WTC11 (cell line): Measurements from ENCODE around the gene MCAT. TPM values are rescaled to one million over a fixed set of nuclear protein-coding genes. Genes with fewer than 3 reads are reported as not detected.

Experiments
- ATAC-seq: fragments of 200-7000 bp; cut with Tn5 transposase; 2 replicates; pipeline ENCODE4 v1.10.0; 2021; ENCODE audit warnings: mild to moderate bottlenecking, moderate library complexity
- CTCF ChIA-PET: fragments of 300-600 bp; sonication (Branson Sonifier 250); formaldehyde crosslinking; loops from one replicate; lab custom pipeline; 2021; ENCODE audit warnings: antibody characterized with exemption; lab: Charles Lee
- POLR2A ChIA-PET: fragments of 350-600 bp; sonication (Branson Sonifier 250); formaldehyde crosslinking; loops from one replicate; lab custom pipeline; 2021; ENCODE audit warnings: antibody characterized with exemption; lab: Charles Lee
- DNase-seq: peaks from one replicate; pipeline ENCODE4 v3.0.0; 2021; ENCODE audit warnings: low spot score
- H3K27ac Mint-ChIP-seq: 2 replicates; pipeline ENCODE4 v1.8.0; 2021; ENCODE audit warnings: mixed read lengths
- H3K27me3 Mint-ChIP-seq: 2 replicates; pipeline ENCODE4 v1.8.0; 2021; ENCODE audit warnings: low read depth, mild to moderate bottlenecking, moderate library complexity, mixed read lengths
- H3K36me3 Mint-ChIP-seq: 2 replicates; pipeline ENCODE4 v1.8.0; 2021; ENCODE audit warnings: mixed read lengths
- H3K4me1 Mint-ChIP-seq: 2 replicates; pipeline ENCODE4 v1.8.0; 2022; ENCODE audit warnings: mixed read lengths
- H3K4me3 Mint-ChIP-seq: 2 replicates; pipeline ENCODE4 v1.8.0; 2021; ENCODE audit warnings: mild to moderate bottlenecking, moderate library complexity, mixed read lengths
- H3K9me3 Mint-ChIP-seq: 2 replicates; pipeline ENCODE4 v1.8.0; 2021; ENCODE audit warnings: mixed read lengths
- ATF1 ChIP-seq: sonication (generic); formaldehyde crosslinking; IDR thresholded peaks from 2 replicates; pipeline ENCODE4 v1.8.1; 2023; ENCODE audit warnings: mild to moderate bottlenecking, moderate library complexity, missing genetic modification reagents
- CBFB ChIP-seq: sonication (generic); formaldehyde crosslinking; IDR thresholded peaks from 2 replicates; pipeline ENCODE4 v1.8.1; 2022; ENCODE audit warnings: mild to moderate bottlenecking, low read depth, missing genetic modification reagents
- KAT7 ChIP-seq: sonication (generic); formaldehyde crosslinking; IDR thresholded peaks from 2 replicates; pipeline ENCODE4 v1.8.1; 2023; ENCODE audit warnings: missing genetic modification reagents, mild to moderate bottlenecking, borderline replicate concordance
- NR2C2 ChIP-seq: sonication (generic); formaldehyde crosslinking; IDR thresholded peaks from 2 replicates; pipeline ENCODE4 v1.8.0; 2022; ENCODE audit warnings: mild to moderate bottlenecking, missing genetic modification reagents
- OVOL2 ChIP-seq: fragments of 250-450 bp; sonication (Bioruptor Pico); IDR thresholded peaks from 2 replicates; pipeline ENCODE4 v1.9.0; 2021; ENCODE audit warnings: mild to moderate bottlenecking, borderline replicate concordance
- RORB ChIP-seq: fragments of 250-450 bp; sonication (Bioruptor Pico); IDR thresholded peaks from 2 replicates; pipeline ENCODE4 v1.9.0; 2021; ENCODE audit warnings: mild to moderate bottlenecking
- SP1 ChIP-seq: sonication (generic); formaldehyde crosslinking; conservative IDR thresholded peaks from 2 replicates; pipeline ENCODE4 v1.8.1; 2022; ENCODE audit warnings: missing genetic modification reagents
- TEAD4 ChIP-seq: sonication (generic); formaldehyde crosslinking; IDR thresholded peaks from 2 replicates; pipeline ENCODE4 v1.8.0; 2022; ENCODE audit warnings: mild to moderate bottlenecking, missing genetic modification reagents
- ZBTB21 ChIP-seq: sonication (generic); formaldehyde crosslinking; IDR thresholded peaks from 2 replicates; pipeline ENCODE4 v1.8.1; 2023; ENCODE audit warnings: mild to moderate bottlenecking, missing genetic modification reagents, borderline replicate concordance
- ZNF263 ChIP-seq: sonication (generic); formaldehyde crosslinking; IDR thresholded peaks from 2 replicates; pipeline ENCODE4 v1.8.1; 2022; ENCODE audit warnings: low read depth, mild to moderate bottlenecking, moderate library complexity, missing genetic modification reagents
- ZNF317 ChIP-seq: sonication (generic); formaldehyde crosslinking; IDR thresholded peaks from 2 replicates; pipeline ENCODE4 v1.8.1; 2023; ENCODE audit warnings: low read depth, mild to moderate bottlenecking, moderate library complexity, missing genetic modification reagents, borderline replicate concordance
- ZNF396 ChIP-seq: fragments of 250-450 bp; sonication (Bioruptor Pico); IDR thresholded peaks from 2 replicates; pipeline ENCODE4 v1.8.0; 2021; ENCODE audit warnings: mild to moderate bottlenecking, moderate library complexity, borderline replicate concordance
- total RNA-seq: library from RNA; stranded (reverse); gene quantifications from 3 replicates; pipeline ENCODE4 v1.2.3, GENCODE V29; 2021
- TF ChIP-seq, protein P1 (sequence below): sonication (generic); formaldehyde crosslinking; IDR thresholded peaks from 2 replicates; pipeline ENCODE4 v1.8.0; 2022; ENCODE audit warnings: mild to moderate bottlenecking, missing genetic modification reagents
- TF ChIP-seq, protein P2 (sequence below): sonication (generic); formaldehyde crosslinking; conservative IDR thresholded peaks from 2 replicates; pipeline ENCODE4 v1.8.1; 2023; ENCODE audit warnings: mild to moderate bottlenecking, low read depth, missing genetic modification reagents, moderate library complexity
- TF ChIP-seq, protein P3 (sequence below): sonication (generic); formaldehyde crosslinking; IDR thresholded peaks from 2 replicates; pipeline ENCODE4 v1.8.1; 2022; ENCODE audit warnings: missing genetic modification reagents, borderline replicate concordance
- TF ChIP-seq, protein P4 (sequence below): sonication (generic); formaldehyde crosslinking; IDR thresholded peaks from 2 replicates; pipeline ENCODE4 v1.8.1; 2023; ENCODE audit warnings: mild to moderate bottlenecking, moderate library complexity, missing genetic modification reagents
- TF ChIP-seq, protein P5 (sequence below): sonication (generic); formaldehyde crosslinking; IDR thresholded peaks from 2 replicates; pipeline ENCODE4 v1.8.1; 2023; ENCODE audit warnings: mild to moderate bottlenecking, missing genetic modification reagents, moderate library complexity
- TF ChIP-seq, protein P6 (sequence below): fragments of 250-450 bp; sonication (Bioruptor Pico); IDR thresholded peaks from 2 replicates; pipeline ENCODE4 v1.9.0; 2021; ENCODE audit warnings: mild to moderate bottlenecking

MCAT gene
- total RNA-seq, 1 experiment from 2014 or later: 18.5 TPM

DNA sequence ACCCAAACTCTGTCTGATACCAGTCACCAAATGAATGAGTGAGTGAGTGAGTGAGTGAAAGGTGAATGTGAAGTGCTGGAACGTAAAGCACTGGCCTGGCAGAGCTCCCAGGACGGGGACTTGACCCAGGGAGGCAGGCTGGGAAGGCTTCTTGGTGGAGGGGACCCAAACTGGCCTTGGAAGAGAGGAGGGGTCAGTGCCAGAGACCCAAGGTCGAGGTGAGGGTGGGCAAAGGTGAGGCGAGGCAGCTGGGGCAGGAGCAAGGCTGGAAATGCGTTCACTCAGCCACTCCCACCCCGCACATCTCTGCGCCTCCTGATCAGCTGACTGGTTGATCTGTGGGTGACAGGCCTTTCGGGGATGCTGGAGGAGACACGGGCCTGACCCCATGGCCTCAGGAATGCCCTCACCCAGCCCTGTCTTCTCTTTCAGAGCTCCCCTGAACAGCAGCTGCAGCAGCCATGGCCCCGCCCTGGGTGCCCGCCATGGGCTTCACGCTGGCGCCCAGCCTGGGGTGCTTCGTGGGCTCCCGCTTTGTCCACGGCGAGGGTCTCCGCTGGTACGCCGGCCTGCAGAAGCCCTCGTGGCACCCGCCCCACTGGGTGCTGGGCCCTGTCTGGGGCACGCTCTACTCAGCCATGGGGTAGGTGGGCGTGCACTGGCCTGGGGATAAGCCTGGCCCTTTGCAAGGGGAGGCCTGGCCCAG is 15.7 kb upstream of the MCAT start (continued):
- TF ChIP-seq, protein P1, sequence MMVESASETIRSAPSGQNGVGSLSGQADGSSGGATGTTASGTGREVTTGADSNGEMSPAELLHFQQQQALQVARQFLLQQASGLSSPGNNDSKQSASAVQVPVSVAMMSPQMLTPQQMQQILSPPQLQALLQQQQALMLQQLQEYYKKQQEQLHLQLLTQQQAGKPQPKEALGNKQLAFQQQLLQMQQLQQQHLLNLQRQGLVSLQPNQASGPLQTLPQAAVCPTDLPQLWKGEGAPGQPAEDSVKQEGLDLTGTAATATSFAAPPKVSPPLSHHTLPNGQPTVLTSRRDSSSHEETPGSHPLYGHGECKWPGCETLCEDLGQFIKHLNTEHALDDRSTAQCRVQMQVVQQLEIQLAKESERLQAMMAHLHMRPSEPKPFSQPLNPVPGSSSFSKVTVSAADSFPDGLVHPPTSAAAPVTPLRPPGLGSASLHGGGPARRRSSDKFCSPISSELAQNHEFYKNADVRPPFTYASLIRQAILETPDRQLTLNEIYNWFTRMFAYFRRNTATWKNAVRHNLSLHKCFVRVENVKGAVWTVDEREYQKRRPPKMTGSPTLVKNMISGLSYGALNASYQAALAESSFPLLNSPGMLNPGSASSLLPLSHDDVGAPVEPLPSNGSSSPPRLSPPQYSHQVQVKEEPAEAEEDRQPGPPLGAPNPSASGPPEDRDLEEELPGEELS (CRISPR knock-in tag): no peak
- TF ChIP-seq ZBTB21 (CRISPR knock-in tag) (no peak), ATF1 (CRISPR knock-in tag) (no peak), KAT7 (CRISPR knock-in tag) (no peak), RORB (no peak)
- TF ChIP-seq, protein P2, sequence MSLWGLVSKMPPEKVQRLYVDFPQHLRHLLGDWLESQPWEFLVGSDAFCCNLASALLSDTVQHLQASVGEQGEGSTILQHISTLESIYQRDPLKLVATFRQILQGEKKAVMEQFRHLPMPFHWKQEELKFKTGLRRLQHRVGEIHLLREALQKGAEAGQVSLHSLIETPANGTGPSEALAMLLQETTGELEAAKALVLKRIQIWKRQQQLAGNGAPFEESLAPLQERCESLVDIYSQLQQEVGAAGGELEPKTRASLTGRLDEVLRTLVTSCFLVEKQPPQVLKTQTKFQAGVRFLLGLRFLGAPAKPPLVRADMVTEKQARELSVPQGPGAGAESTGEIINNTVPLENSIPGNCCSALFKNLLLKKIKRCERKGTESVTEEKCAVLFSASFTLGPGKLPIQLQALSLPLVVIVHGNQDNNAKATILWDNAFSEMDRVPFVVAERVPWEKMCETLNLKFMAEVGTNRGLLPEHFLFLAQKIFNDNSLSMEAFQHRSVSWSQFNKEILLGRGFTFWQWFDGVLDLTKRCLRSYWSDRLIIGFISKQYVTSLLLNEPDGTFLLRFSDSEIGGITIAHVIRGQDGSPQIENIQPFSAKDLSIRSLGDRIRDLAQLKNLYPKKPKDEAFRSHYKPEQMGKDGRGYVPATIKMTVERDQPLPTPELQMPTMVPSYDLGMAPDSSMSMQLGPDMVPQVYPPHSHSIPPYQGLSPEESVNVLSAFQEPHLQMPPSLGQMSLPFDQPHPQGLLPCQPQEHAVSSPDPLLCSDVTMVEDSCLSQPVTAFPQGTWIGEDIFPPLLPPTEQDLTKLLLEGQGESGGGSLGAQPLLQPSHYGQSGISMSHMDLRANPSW (CRISPR knock-in tag): no peak
- TF ChIP-seq, protein P3, sequence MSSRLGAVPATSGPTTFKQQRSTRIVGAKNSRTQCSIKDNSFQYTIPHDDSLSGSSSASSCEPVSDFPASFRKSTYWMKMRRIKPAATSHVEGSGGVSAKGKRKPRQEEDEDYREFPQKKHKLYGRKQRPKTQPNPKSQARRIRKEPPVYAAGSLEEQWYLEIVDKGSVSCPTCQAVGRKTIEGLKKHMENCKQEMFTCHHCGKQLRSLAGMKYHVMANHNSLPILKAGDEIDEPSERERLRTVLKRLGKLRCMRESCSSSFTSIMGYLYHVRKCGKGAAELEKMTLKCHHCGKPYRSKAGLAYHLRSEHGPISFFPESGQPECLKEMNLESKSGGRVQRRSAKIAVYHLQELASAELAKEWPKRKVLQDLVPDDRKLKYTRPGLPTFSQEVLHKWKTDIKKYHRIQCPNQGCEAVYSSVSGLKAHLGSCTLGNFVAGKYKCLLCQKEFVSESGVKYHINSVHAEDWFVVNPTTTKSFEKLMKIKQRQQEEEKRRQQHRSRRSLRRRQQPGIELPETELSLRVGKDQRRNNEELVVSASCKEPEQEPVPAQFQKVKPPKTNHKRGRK (CRISPR knock-in tag): no peak
- TF ChIP-seq, protein P4, sequence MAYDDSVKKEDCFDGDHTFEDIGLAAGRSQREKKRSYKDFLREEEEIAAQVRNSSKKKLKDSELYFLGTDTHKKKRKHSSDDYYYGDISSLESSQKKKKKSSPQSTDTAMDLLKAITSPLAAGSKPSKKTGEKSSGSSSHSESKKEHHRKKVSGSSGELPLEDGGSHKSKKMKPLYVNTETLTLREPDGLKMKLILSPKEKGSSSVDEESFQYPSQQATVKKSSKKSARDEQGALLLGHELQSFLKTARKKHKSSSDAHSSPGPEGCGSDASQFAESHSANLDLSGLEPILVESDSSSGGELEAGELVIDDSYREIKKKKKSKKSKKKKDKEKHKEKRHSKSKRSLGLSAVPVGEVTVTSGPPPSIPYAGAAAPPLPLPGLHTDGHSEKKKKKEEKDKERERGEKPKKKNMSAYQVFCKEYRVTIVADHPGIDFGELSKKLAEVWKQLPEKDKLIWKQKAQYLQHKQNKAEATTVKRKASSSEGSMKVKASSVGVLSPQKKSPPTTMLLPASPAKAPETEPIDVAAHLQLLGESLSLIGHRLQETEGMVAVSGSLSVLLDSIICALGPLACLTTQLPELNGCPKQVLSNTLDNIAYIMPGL: no peak
- TF ChIP-seq, protein P5, sequence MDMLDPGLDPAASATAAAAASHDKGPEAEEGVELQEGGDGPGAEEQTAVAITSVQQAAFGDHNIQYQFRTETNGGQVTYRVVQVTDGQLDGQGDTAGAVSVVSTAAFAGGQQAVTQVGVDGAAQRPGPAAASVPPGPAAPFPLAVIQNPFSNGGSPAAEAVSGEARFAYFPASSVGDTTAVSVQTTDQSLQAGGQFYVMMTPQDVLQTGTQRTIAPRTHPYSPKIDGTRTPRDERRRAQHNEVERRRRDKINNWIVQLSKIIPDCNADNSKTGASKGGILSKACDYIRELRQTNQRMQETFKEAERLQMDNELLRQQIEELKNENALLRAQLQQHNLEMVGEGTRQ (CRISPR knock-in tag): no peak

DNA sequence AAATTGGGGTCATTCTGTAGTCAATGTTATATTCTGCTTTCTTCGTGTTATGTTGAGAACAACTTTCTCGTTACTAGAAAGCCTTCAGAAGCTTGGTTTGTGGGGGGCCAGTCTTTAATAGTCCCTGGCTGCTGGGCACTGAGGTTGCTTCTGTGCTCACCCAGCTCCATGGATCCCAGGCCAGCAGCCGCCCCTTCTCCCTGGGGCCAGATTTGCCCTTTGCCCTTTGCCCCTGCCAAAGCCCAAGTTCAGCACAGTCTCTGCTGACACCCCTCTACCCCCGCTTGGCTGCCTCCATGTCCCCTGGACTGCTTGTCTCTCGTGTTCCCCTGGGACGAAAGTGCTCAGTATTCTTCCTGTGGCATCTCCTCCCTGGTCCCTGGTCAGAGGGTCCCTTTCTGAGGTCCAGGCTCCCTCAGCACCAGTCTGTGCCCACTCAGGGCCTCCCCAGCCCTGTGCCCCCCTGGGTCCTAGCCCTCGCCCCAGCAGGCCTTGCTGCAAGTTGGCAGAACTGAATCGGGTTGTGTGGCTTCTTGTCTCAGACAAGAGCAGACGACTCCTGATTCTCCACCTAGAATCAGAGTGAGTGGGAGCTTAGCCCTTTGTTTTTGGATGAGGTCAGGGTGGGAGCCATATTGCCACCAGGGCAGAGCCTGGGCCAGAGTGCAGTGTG is 14.8 kb upstream of the MCAT start:
- POLR2A ChIA-PET: interaction anchor here (0.8 kb wide), 1 partner anchor 37 kb away, joined by 3 read pairs; no protein-coding TSS in a partner anchor
- peaks cover 1% of the 10 kb centered on the region for H3K4me1 Mint-ChIP-seq
- H3K4me3 Mint-ChIP-seq: no peak overlapping the region
- H3K27ac Mint-ChIP-seq: peak overlapping the region; percentile 87; the same call in 1 of the 2 replicates
- no peaks in the 10 kb centered on the region for H3K9me3 Mint-ChIP-seq
- ATAC-seq: no peak
- H3K36me3 Mint-ChIP-seq: no peaks in the 10 kb centered on the region
- no peak for DNase-seq
- H3K27me3 Mint-ChIP-seq: peaks cover 1% of the 10 kb centered on the region; the same call in 1 of the 2 replicates
- CTCF ChIA-PET: interaction anchor here (1.0 to 2.1 kb wide), 2 partner anchors 29 to 70 kb away, joined by 3 to 6 read pairs; partner anchors contain the start of gene TTLL12
- TF ChIP-seq ZNF396 (CRISPR knock-in tag) (no peak), ZNF263 (CRISPR knock-in tag) (no peak), TEAD4 (CRISPR knock-in tag) (no peak), ZNF317 (CRISPR knock-in tag) (no peak), CBFB (CRISPR knock-in tag) (no peak), SP1 (CRISPR knock-in tag) (no peak), NR2C2 (CRISPR knock-in tag) (no peak), OVOL2 (no peak)
- TF ChIP-seq, protein P6, sequence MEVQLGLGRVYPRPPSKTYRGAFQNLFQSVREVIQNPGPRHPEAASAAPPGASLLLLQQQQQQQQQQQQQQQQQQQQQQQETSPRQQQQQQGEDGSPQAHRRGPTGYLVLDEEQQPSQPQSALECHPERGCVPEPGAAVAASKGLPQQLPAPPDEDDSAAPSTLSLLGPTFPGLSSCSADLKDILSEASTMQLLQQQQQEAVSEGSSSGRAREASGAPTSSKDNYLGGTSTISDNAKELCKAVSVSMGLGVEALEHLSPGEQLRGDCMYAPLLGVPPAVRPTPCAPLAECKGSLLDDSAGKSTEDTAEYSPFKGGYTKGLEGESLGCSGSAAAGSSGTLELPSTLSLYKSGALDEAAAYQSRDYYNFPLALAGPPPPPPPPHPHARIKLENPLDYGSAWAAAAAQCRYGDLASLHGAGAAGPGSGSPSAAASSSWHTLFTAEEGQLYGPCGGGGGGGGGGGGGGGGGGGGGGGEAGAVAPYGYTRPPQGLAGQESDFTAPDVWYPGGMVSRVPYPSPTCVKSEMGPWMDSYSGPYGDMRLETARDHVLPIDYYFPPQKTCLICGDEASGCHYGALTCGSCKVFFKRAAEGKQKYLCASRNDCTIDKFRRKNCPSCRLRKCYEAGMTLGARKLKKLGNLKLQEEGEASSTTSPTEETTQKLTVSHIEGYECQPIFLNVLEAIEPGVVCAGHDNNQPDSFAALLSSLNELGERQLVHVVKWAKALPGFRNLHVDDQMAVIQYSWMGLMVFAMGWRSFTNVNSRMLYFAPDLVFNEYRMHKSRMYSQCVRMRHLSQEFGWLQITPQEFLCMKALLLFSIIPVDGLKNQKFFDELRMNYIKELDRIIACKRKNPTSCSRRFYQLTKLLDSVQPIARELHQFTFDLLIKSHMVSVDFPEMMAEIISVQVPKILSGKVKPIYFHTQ: no peak
